DOHH2 (cell line): ENCODE measurements around the gene HOTAIR.

ENCODE experiments used
- EZH2phosphoT487 ChIP-seq: fragments of 200-600 bp; sonication (generic); IDR thresholded peaks from 2 replicates; pipeline ENCODE4 v1.6.1; 2017; ENCODE audit warnings: borderline replicate concordance, mild to moderate bottlenecking, antibody characterized with exemption, low read length, moderate library complexity, mixed read lengths
- TF ChIP-seq, protein P1 (sequence below): fragments of 200-600 bp; sonication (generic); IDR thresholded peaks from one replicate; pipeline ENCODE4 v1.5.1; 2014; ENCODE audit warnings: antibody characterized with exemption, mild to moderate bottlenecking, low read depth, low read length; ENCODE audit not compliant: poor library complexity, severe bottlenecking

DNA sequence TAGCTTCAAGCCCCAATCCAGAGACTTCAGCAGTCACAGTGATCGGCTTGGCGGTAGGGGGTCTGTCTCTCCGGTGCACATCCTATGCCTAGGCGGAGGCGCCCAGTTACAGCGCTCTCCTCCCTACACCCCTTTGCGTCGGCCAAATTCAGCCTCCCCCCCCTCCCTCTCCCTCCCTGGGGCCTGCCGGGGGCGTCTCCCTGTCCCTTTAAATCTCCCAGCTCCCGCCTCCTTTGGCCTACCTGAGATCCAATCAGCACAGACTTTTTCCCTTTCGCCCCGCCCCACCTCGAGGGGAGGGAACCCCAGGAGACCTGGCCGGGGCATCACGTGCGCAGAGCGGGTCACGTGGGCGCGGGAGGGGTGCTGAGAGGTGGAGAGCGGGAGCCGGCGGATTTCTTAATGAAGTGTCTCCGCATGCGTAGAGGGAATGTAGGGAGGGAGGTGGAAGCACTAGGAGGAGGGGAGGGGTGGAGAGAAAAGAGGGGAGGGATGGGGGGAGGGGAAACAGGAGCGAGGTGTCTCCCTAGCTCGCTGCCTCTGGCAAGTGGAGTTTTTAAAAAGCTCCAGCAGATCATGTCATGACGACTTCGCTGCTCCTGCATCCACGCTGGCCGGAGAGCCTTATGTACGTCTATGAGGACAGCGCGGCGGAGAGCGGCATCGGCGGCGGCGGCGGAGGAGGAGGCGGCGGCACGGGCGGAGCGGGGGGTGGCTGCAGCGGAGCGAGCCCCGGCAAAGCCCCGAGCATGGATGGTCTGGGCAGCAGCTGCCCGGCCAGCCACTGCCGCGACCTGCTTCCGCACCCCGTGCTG is 36.2 kb downstream of the HOTAIR start, which contains the start of gene HOXC13:
- TF ChIP-seq, protein P1, sequence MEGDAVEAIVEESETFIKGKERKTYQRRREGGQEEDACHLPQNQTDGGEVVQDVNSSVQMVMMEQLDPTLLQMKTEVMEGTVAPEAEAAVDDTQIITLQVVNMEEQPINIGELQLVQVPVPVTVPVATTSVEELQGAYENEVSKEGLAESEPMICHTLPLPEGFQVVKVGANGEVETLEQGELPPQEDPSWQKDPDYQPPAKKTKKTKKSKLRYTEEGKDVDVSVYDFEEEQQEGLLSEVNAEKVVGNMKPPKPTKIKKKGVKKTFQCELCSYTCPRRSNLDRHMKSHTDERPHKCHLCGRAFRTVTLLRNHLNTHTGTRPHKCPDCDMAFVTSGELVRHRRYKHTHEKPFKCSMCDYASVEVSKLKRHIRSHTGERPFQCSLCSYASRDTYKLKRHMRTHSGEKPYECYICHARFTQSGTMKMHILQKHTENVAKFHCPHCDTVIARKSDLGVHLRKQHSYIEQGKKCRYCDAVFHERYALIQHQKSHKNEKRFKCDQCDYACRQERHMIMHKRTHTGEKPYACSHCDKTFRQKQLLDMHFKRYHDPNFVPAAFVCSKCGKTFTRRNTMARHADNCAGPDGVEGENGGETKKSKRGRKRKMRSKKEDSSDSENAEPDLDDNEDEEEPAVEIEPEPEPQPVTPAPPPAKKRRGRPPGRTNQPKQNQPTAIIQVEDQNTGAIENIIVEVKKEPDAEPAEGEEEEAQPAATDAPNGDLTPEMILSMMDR = no peak
- no peak for TF ChIP-seq EZH2phosphoT487
